GM12864 (cell line): ENCODE data around the gene TKT.
"Not testable (repeated sequence)": the region's sequence is repeated elsewhere in the genome, so short reads cannot be mapped to it uniquely, and the experiment has no call there.

Experiments
- DNase-seq: peaks from one replicate; pipeline ENCODE4 v3.0.0-alpha.2; 2011; ENCODE audit warnings: low read depth
- H3K4me3 ChIP-seq: 2 replicates; pipeline ENCODE4 v1.5.1; 2011; ENCODE audit warnings: mild to moderate bottlenecking, low read depth, low read length, control low read depth
- CTCF ChIP-seq: IDR thresholded peaks from 2 replicates; pipeline ENCODE4 v1.5.1; 2011; ENCODE audit warnings: low read depth, mild to moderate bottlenecking, moderate library complexity, low read length, control low read depth, inconsistent platforms; ENCODE audit errors: missing control alignments

Gene TKT

GRCh38 chr3:53254509-53255422, 1.1 kb downstream of the TKT start:
- DNase-seq: peak; percentile 26
- peak overlapping the region; percentile 92 for H3K4me3 ChIP-seq
- no peak for TF ChIP-seq CTCF

GRCh38 chr3:53253707-53254508, 1.9 kb downstream of the TKT start:
- no peak for TF ChIP-seq CTCF
- peak overlapping the region; percentile 92 for H3K4me3 ChIP-seq
- DNase-seq: no peak

GRCh38 chr3:53252947-53253322, 2.9 kb downstream of the TKT start:
- not testable (repeated sequence) for H3K4me3 ChIP-seq

GRCh38 chr3:53252096-53252946, 3.5 kb downstream of the TKT start:
- no peak for DNase-seq
- no peak overlapping the region for H3K4me3 ChIP-seq

More at GRCh38 chr3:53252947-53253322, 2.9 kb downstream of the TKT start:
- DNase-seq: not testable (repeated sequence)

GRCh38 chr3:53250881-53251605, 4.8 kb downstream of the TKT start:
- no peak for TF ChIP-seq CTCF
- no peak overlapping the region for H3K4me3 ChIP-seq
- no peak for DNase-seq

More at GRCh38 chr3:53252096-53252946, 3.5 kb downstream of the TKT start:
- no peak for TF ChIP-seq CTCF

GRCh38 chr3:53250453-53250852, 5.4 kb downstream of the TKT start:
- no peak overlapping the region for H3K4me3 ChIP-seq
- no peak for TF ChIP-seq CTCF
- no peak for DNase-seq
